SKM-1 (cell line): ENCODE results near the gene HSD17B14.

Experiments used
- DNase-seq: peaks from one replicate; lab custom pipeline; 2025; ENCODE audit not compliant: unreplicated experiment; lab: John Stamatoyannopoulos, UW

HSD17B14 gene

GRCh38 chr19:48830965-48831364 lies 5.3 kb downstream of the HSD17B14 start:
- no peak for DNase-seq

- no peak for DNase-seq
These were observed 6.2 kb downstream of the HSD17B14 start for GRCh38 chr19:48830088-48830487.

GRCh38 chr19:48826606-48827020 lies 9.7 kb downstream of the HSD17B14 start:
- no peak for DNase-seq

- DNase-seq, result no peak
These were observed 13.8 kb downstream of the HSD17B14 start for GRCh38 chr19:48822514-48822913.

GRCh38 chr19:48821633-48822032 lies 14.7 kb downstream of the HSD17B14 start:
- no peak for DNase-seq

- DNase-seq, result no peak
These were observed 16.9 kb downstream of the HSD17B14 start for GRCh38 chr19:48819366-48819816.

- DNase-seq, result no peak
These were observed 18.0 kb downstream of the HSD17B14 start for GRCh38 chr19:48818234-48818820.

- no peak for DNase-seq
These were observed 18.6 kb downstream of the HSD17B14 start for GRCh38 chr19:48817585-48818124.

- no peak for DNase-seq
These were observed 20.3 kb downstream of the HSD17B14 start for GRCh38 chr19:48815870-48816501.

GRCh38 chr19:48814895-48815294 lies 21.4 kb downstream of the HSD17B14 start:
- DNase-seq, result no peak

GRCh38 chr19:48813123-48813913 lies 23.0 kb downstream of the HSD17B14 start:
- no peak for DNase-seq

GRCh38 chr19:48812094-48812929 lies 24.0 kb downstream of the HSD17B14 start:
- no peak for DNase-seq

- DNase-seq, result no peak
These were observed 26.1 kb downstream of the HSD17B14 start for GRCh38 chr19:48810151-48810550.

GRCh38 chr19:48807590-48808308 lies 28.5 kb downstream of the HSD17B14 start:
- no peak for DNase-seq

- no peak for DNase-seq
These were observed 29.3 kb downstream of the HSD17B14 start for GRCh38 chr19:48806818-48807589.

GRCh38 chr19:48806518-48806817 lies 29.8 kb downstream of the HSD17B14 start:
- DNase-seq, result no peak

GRCh38 chr19:48805452-48805851 lies 30.8 kb downstream of the HSD17B14 start:
- no peak for DNase-seq

GRCh38 chr19:48804496-48804895 lies 31.8 kb downstream of the HSD17B14 start:
- no peak for DNase-seq

- DNase-seq, result no peak
These were observed 33.7 kb downstream of the HSD17B14 start for GRCh38 chr19:48802623-48803022.
